ENCODE results near the gene FFAR2. TPM values are rescaled to one million over a fixed set of nuclear protein-coding genes. Genes with fewer than 3 reads are reported as not detected.

The FFAR2 gene
- total and polyA plus RNA-seq, 4 donors: 1.2 to 113 (median 4.4) TPM

DNA sequence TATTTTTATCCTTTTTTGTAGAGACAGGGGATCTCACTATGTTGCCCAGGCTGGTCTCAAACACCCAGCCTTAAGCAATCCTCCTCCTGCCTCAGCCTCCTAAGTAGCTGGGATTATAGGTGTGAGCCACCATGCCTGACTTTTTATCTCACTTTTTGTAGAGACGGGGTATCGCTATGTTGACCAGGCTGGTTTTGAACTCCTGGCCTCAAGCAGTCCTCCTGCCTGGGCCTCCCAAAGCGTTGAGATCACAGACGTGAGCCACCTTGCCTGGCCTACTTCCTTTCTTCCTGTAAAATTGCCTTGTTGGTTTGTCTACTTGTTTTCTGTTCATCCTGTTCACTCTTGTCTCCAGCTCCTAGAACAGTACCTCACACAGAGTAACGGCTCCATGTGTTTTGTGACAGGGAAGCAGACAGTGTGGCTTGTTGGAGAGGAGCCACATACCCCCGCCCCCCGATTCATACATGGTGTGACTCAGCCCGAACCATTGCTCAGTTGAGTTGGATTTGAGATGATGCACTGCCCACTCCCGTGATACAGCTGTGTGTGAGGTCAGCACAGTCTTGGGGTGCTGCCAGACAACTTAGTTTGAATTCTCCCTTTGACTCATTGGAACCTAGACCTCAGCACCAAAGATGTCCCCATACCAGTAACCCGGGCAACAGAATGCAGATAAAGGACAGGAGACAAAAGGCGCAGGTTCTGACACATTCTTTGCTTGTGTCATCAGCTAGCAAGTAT lies 43.0 kb upstream of the FFAR2 start:
- H3K9me3 ChIP-seq (ENCODE audit: control insufficient read depth in 4 of 4, insufficient read depth in 3 of 4, low read length in 3 of 4): no peaks in the 10 kb centered on the region
- peaks cover 0 to 3% (median 0%) of the 10 kb centered on the region in 5 donors for H3K4me1 ChIP-seq (ENCODE audit: control insufficient read depth in 5 of 5, insufficient read depth in 5 of 5, low read length in 5 of 5)
- H3K36me3 ChIP-seq (ENCODE audit: control insufficient read depth in 4 of 4, insufficient read depth in 4 of 4, low read length in 4 of 4): no peaks in the 10 kb centered on the region
- ATAC-seq (ENCODE audit: insufficient read depth, low FRiP score) (no peak), DNase-seq (peak; percentile 50 to 63 (median 56))
- H3K4me3 ChIP-seq: no peak overlapping the region
- no peak overlapping the region for H3K9ac ChIP-seq (ENCODE audit: insufficient read depth in 1 of 2, low read length in 2 of 2)
- TF ChIP-seq, protein P1, sequence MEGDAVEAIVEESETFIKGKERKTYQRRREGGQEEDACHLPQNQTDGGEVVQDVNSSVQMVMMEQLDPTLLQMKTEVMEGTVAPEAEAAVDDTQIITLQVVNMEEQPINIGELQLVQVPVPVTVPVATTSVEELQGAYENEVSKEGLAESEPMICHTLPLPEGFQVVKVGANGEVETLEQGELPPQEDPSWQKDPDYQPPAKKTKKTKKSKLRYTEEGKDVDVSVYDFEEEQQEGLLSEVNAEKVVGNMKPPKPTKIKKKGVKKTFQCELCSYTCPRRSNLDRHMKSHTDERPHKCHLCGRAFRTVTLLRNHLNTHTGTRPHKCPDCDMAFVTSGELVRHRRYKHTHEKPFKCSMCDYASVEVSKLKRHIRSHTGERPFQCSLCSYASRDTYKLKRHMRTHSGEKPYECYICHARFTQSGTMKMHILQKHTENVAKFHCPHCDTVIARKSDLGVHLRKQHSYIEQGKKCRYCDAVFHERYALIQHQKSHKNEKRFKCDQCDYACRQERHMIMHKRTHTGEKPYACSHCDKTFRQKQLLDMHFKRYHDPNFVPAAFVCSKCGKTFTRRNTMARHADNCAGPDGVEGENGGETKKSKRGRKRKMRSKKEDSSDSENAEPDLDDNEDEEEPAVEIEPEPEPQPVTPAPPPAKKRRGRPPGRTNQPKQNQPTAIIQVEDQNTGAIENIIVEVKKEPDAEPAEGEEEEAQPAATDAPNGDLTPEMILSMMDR (IDR thresholded peaks at IDR 0.05; ENCODE audit: control extremely low read depth, extremely low read depth): no peak
- H3K27me3 ChIP-seq (ENCODE audit: control insufficient read depth in 3 of 3, insufficient read depth in 3 of 3, low read length in 2 of 3): no peaks in the 10 kb centered on the region
- 73 to 76% methylated on average over 11 of the region's 11 CpGs for WGBS, 2 donors
- no peak overlapping the region for H3K27ac ChIP-seq (ENCODE audit: low read depth in 1 of 2, low read length in 1 of 2)

DNA sequence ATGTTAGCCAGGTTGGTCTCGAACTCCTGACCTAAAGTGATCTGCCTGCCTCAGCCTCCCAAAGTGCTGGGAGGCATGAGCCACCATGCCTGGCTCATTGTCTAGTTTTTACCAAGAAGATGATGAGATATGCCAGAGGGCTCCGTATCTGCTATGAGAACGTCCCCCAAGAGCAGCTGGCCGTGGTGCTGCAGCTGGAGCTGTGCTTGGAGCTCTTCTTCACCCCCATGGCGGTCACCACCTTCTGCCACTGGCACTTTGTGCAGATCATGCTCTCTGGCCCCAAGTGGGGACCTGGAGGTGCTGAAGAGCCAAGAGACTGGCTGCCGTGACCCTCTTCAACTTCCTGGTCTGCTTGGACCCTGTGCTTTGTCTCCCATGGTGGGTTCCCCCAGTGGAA lies 40.4 kb upstream of the FFAR2 start:
- WGBS, 2 donors: 85 to 92% methylated on average over 6 of the region's 6 CpGs
- H3K36me3 ChIP-seq (ENCODE audit: control insufficient read depth in 4 of 4, insufficient read depth in 4 of 4, low read length in 4 of 4): no peaks in the 10 kb centered on the region
- no peaks in the 10 kb centered on the region for H3K9me3 ChIP-seq (ENCODE audit: control insufficient read depth in 4 of 4, insufficient read depth in 3 of 4, low read length in 3 of 4)
- no peak overlapping the region for H3K4me3 ChIP-seq
- no peak overlapping the region for H3K9ac ChIP-seq (ENCODE audit: insufficient read depth in 1 of 2, low read length in 2 of 2)
- H3K4me1 ChIP-seq (ENCODE audit: control insufficient read depth in 5 of 5, insufficient read depth in 5 of 5, low read length in 5 of 5): peaks cover 0 to 3% (median 0%) of the 10 kb centered on the region in 5 donors
- ATAC-seq (ENCODE audit: insufficient read depth, low FRiP score) (no peak), DNase-seq (no peak)
- TF ChIP-seq, protein P1 (IDR thresholded peaks at IDR 0.05; ENCODE audit: control extremely low read depth, extremely low read depth): no peak
- no peak overlapping the region for H3K27ac ChIP-seq (ENCODE audit: low read depth in 1 of 2, low read length in 1 of 2)
- no peaks in the 10 kb centered on the region for H3K27me3 ChIP-seq (ENCODE audit: control insufficient read depth in 3 of 3, insufficient read depth in 3 of 3, low read length in 2 of 3)

DNA sequence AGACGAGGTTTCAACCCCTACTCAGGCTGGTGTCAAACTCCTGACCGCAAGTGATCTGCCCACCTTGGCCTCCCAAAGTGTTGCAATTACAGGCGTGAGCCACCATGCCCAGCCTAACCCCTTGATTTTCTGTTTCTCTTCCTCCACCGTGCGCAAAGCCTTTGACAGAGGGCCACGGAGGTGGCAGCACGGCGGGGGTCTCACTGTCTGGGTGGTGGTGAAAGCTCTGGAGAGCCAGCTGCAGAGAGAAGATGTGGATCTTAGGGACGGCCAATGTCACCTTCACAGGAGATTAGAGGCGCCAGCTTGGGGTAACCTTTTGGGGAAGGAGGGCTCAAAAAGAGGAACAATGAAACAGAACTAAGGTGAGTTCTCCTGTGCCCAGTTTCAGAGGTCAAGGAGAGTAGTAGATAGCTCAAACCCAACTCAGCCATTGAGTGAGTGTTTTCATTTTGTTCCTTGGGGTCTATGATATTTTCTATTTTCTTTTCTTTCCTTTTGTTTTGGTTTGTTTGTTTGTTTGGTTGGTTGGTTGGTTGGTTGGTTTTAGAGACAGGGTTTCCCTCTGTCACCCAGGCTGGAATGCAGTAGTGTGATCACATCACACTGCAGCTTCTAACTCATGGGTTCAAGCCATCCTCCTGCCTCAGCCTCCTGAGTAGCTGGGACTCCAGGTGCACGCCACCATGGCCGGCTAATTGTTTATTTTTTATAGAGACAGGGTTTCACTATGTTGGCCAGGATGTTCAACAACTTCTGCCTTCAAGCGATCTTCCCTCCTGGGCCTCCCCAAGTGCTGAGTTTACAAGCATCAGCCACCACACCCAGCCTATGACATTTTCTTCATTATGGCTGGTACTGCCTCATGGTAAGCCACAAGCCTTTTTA lies 39.5 kb upstream of the FFAR2 start:
- Histone ChIP-seq H3K27ac (ENCODE audit: low read depth in 1 of 2, low read length in 1 of 2) (no peak overlapping the region), H3K4me3 (no peak overlapping the region), H3K4me1 (ENCODE audit: control insufficient read depth in 5 of 5, insufficient read depth in 5 of 5, low read length in 5 of 5) (peaks cover 0 to 1% (median 0%) of the 10 kb centered on the region in 5 donors), H3K9ac (ENCODE audit: insufficient read depth in 1 of 2, low read length in 2 of 2) (no peak overlapping the region), H3K9me3 (ENCODE audit: control insufficient read depth in 4 of 4, insufficient read depth in 3 of 4, low read length in 3 of 4) (no peaks in the 10 kb centered on the region), H3K27me3 (ENCODE audit: control insufficient read depth in 3 of 3, insufficient read depth in 3 of 3, low read length in 2 of 3) (no peaks in the 10 kb centered on the region), H3K36me3 (ENCODE audit: control insufficient read depth in 4 of 4, insufficient read depth in 4 of 4, low read length in 4 of 4) (no peaks in the 10 kb centered on the region)
- DNase-seq (no peak), ATAC-seq (ENCODE audit: insufficient read depth, low FRiP score) (no peak)
- TF ChIP-seq, protein P1 (IDR thresholded peaks at IDR 0.05; ENCODE audit: control extremely low read depth, extremely low read depth): no peak
- WGBS, 2 donors: 86% methylated on average over 13 of the region's 13 CpGs
